Stomach (tissue), 9 donors: ENCODE measurements around the gene MYRFL. TPM values are rescaled to one million over a fixed set of nuclear protein-coding genes. Genes with fewer than 3 reads are reported as not detected.

ENCODE experiments used
- DNase-seq, 2 donors: peaks; one replicate each; pipeline versions ENCODE4 v3.0.0 to v3.0.0-alpha.2; 2013 to 2019
- H3K27ac ChIP-seq, 5 donors: fragments of 200-600 bp in 4 of 5; sonication (generic) in 4 of 5; one replicate each; pipeline ENCODE4 v1.5.1; 2013 to 2019; ENCODE audit warnings: mild to moderate bottlenecking in 1 of 5, moderate library complexity in 1 of 5
- H3K27me3 ChIP-seq, 3 donors: fragments of 200-600 bp; sonication (generic); one replicate each; pipeline ENCODE4 v1.5.1; 2017 to 2019; ENCODE audit warnings: mixed run types in 1 of 3
- H3K36me3 ChIP-seq, 4 donors: fragments of 200-600 bp; sonication (generic); 1 replicate in 3 of 4; 2 replicates in 1 of 4; pipeline ENCODE4 v1.5.1; 2016 to 2019
- H3K4me1 ChIP-seq, 4 donors: fragments of 200-600 bp; sonication (generic); one replicate each; pipeline ENCODE4 v1.5.1; 2016 to 2019
- H3K4me3 ChIP-seq, 4 donors: fragments of 200-600 bp; sonication (generic) in 3 of 4; one replicate each; pipeline ENCODE4 v1.5.1; 2016 to 2019; ENCODE audit warnings: mild to moderate bottlenecking in 1 of 4
- H3K9me3 ChIP-seq, 4 donors: fragments of 200-600 bp; sonication (generic); one replicate each; pipeline ENCODE4 v1.5.1; 2016 to 2019
- CTCF ChIP-seq, 7 experiments: fragments of 450-650 bp in 4 of 7; fragments of 200-600 bp in 3 of 7; sonication (generic) in 3 of 7; IDR thresholded peaks; one replicate each; pipeline ENCODE4 v1.5.1; 2016 to 2019; ENCODE audit warnings: antibody characterized with exemption in 7 of 7, control low read depth in 2 of 7, mild to moderate bottlenecking in 1 of 7
- EP300 ChIP-seq: sonication (generic); formaldehyde crosslinking; IDR thresholded peaks from one replicate; pipeline ENCODE4 v1.6.1; 2017; ENCODE audit warnings: antibody characterized with exemption
- POLR2A ChIP-seq, 4 donors: fragments of 450-650 bp; IDR thresholded peaks; one replicate each; pipeline ENCODE4 v1.6.1; 2016; ENCODE audit warnings: antibody characterized with exemption in 4 of 4, control low read depth in 2 of 4, mild to moderate bottlenecking in 1 of 4, moderate library complexity in 1 of 4
- POLR2AphosphoS5 ChIP-seq, 3 donors: sonication (generic); formaldehyde crosslinking; IDR thresholded peaks; one replicate each; pipeline ENCODE4 v1.6.1; 2016; ENCODE audit warnings: antibody characterized with exemption in 3 of 3
- WGBS, 5 donors: extraction: QIAGEN DNeasy Blood & Tissue Kit in 3 of 5; methylation state at CpG; one replicate each; pipeline versions ENCODE4 v1.1.5 to v1.1.7; 2013 to 2018; 5-methylcytosine and 5-hydroxymethylcytosine counted together
- intact Hi-C: fragments of 100-400 bp; cut with DNase I; formaldehyde crosslinking; loops from one replicate; pipeline ENCODE4 v1.15.1; 2023; ENCODE audit warnings: low total_unique reads
- polyA plus RNA-seq, 3 donors: library from polyadenylated mRNA; stranded (reverse); fragments of 200-250 nt; gene quantifications; one replicate each; pipeline ENCODE4 v1.2.3, GENCODE V29; 2013
- total RNA-seq, 5 donors: library from RNA; depleted of rRNA; stranded (reverse); fragments of >200 nt; gene quantifications; one replicate each; pipeline versions ENCODE4 v1.1.0 to v1.2.3, GENCODE V29; 2014 to 2016
- donor health status: healthy with polysubstance abuse.
- donor health status: Bipolar disorder and iron deficiency.
- donor health status: healthy.

The MYRFL gene
- total and polyA plus RNA-seq, 8 donors = 0.13 to 0.19 (median 0.18) TPM; not detected in 5

GRCh38 chr12:69810870-69811498 lies 14.0 kb upstream of the MYRFL start:
- intact Hi-C loops = no loop called here
- Histone ChIP-seq H3K36me3 (peaks cover 11 to 37% (median 17%) of the 10 kb centered on the region in 4 donors), H3K27ac (no peak overlapping the region), H3K27me3 (no peaks in the 10 kb centered on the region), H3K4me1 (no peaks in the 10 kb centered on the region), H3K9me3 (peaks cover 9 to 26% (median 16%) of the 10 kb centered on the region in 4 donors), H3K4me3 (no peak overlapping the region)
- TF ChIP-seq CTCF (IDR thresholded peaks at IDR 0.05) (no peak), POLR2A (IDR thresholded peaks at IDR 0.05) (no peak), POLR2AphosphoS5 (IDR thresholded peaks at IDR 0.05) (no peak), EP300 (no peak)
- no peak for DNase-seq
- WGBS, 5 donors = 65 to 94% (median 76%) methylated on average over 4 of the region's 4 CpGs

DNA sequence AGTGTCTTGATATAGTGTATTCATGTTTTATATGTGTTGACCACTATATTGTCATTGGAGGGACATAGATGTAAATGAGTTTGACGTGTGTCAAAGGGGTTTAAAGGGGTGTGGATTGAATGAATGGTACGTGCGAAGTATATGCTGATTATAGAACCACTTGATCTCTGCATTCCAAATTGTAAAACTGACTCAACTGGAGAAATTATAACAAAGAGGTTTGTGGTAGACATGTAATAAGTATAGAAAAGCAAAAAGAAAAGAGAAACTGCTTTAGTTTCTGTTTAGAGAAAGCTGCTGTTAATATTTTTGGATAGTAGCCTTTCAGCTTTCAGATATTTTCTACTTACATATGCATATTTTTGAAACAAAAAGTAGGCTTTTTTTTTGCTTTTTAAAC lies 8.9 kb upstream of the MYRFL start:
- Histone ChIP-seq H3K27ac (no peak overlapping the region), H3K4me3 (no peak overlapping the region), H3K9me3 (peaks cover 0 to under 1% (median 0%) of the 10 kb centered on the region in 4 donors), H3K27me3 (no peaks in the 10 kb centered on the region), H3K4me1 (peaks cover 0 to 4% (median under 1%) of the 10 kb centered on the region in 4 donors), H3K36me3 (peaks cover 0 to 22% (median 4%) of the 10 kb centered on the region in 4 donors)
- TF ChIP-seq CTCF (IDR thresholded peaks at IDR 0.05) (no peak), EP300 (no peak), POLR2AphosphoS5 (IDR thresholded peaks at IDR 0.05) (no peak), POLR2A (IDR thresholded peaks at IDR 0.05) (no peak)
- 90 to 95% (median 93%) methylated on average over 3 of the region's 3 CpGs for WGBS, 5 donors
- DNase-seq = no peak
- intact Hi-C loops = no loop called here

GRCh38 chr12:69821032-69821455 lies 4.0 kb upstream of the MYRFL start:
- TF ChIP-seq POLR2AphosphoS5 (IDR thresholded peaks at IDR 0.05) (no peak), EP300 (no peak), CTCF (IDR thresholded peaks at IDR 0.05) (no peak), POLR2A (IDR thresholded peaks at IDR 0.05) (no peak)
- no peak overlapping the region for H3K4me3 ChIP-seq
- H3K27me3 ChIP-seq = no peaks in the 10 kb centered on the region
- no peaks in the 10 kb centered on the region for H3K9me3 ChIP-seq
- WGBS, 5 donors = 25 to 48% (median 36%) methylated on average over 6 of the region's 6 CpGs
- no peak for DNase-seq
- H3K27ac ChIP-seq = no peak overlapping the region
- peaks cover 0 to 13% (median 6%) of the 10 kb centered on the region in 4 donors for H3K4me1 ChIP-seq
- H3K36me3 ChIP-seq = peaks cover 0 to 4% (median 0%) of the 10 kb centered on the region in 4 donors
- intact Hi-C loops = no loop called here

DNA sequence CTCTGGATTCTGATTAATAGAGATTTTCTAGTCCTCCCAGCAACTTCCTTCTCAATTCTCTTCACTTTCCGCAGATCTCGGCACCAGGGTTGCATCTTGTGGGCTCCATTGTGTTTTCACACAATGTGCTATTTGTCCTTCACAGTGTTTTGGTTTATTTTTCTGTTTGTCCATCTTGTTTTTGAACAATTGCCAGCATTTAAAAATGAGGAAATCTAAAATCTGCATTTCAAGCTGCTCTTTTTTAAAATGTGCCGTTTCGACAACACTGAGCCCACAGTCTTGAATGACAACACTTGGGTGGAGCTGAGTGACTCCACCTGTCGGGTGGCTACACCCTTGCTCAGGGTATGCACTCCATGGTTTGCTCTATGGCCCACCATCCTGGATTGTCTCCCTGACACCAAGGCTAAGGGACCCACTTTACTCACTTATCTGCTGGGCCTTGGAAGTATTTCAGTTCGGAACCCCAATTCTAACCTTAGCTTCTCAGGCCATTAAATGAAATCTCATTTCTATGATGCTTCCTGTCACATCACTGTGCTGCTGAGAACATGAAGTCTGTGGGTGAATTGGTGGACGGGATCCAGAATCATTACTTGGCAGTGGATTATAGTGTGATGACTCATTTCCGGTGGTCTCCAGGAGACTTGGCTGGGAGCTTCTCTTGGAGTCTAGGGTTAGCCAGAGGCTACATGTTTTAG lies 3.4 kb upstream of the MYRFL start:
- DNase-seq = peak in 1 of 2 donors; percentile 70
- H3K4me3 ChIP-seq = no peak overlapping the region
- TF ChIP-seq POLR2A (IDR thresholded peaks at IDR 0.05) (no peak), EP300 (no peak), POLR2AphosphoS5 (IDR thresholded peaks at IDR 0.05) (no peak), CTCF (IDR thresholded peaks at IDR 0.05) (no peak)
- no peaks in the 10 kb centered on the region for H3K27me3 ChIP-seq
- H3K9me3 ChIP-seq = no peaks in the 10 kb centered on the region
- intact Hi-C loops = no loop called here
- 37 to 55% (median 51%) methylated on average over 8 of the region's 8 CpGs for WGBS, 5 donors
- H3K27ac ChIP-seq = no peak overlapping the region
- peaks cover 0 to 4% (median 0%) of the 10 kb centered on the region in 4 donors for H3K36me3 ChIP-seq
- H3K4me1 ChIP-seq = peaks cover 0 to 13% (median 6%) of the 10 kb centered on the region in 4 donors
